Neuron (in vitro differentiated cells): ENCODE measurements around the gene COL8A2.

Source experiments
- H2AFZ ChIP-seq: one replicate; pipeline ENCODE4 v1.6.1; 2013; ENCODE audit warnings: low read depth, mild to moderate bottlenecking, inconsistent platforms, low read length, moderate library complexity
- H3K27me3 ChIP-seq: one replicate; pipeline ENCODE4 v1.6.1; 2013; ENCODE audit warnings: low read length; ENCODE audit not compliant: insufficient read depth
- H3K36me3 ChIP-seq: one replicate; pipeline ENCODE4 v1.6.1; 2013; ENCODE audit warnings: low read length; ENCODE audit not compliant: insufficient read depth
- H3K4me1 ChIP-seq: one replicate; pipeline ENCODE4 v1.6.1; 2013; ENCODE audit warnings: low read length; ENCODE audit not compliant: insufficient read depth
- H3K4me3 ChIP-seq: 2 replicates; pipeline ENCODE4 v1.5.1; 2013; ENCODE audit warnings: mild to moderate bottlenecking, low read length, moderate library complexity
- H3K9me3 ChIP-seq: one replicate; pipeline ENCODE4 v1.6.1; 2013; ENCODE audit warnings: low read length

COL8A2 gene

GRCh38 chr1:36085126-36085525, 39.9 kb downstream of the COL8A2 start:
- no peak overlapping the region for H3K4me3 ChIP-seq

DNA sequence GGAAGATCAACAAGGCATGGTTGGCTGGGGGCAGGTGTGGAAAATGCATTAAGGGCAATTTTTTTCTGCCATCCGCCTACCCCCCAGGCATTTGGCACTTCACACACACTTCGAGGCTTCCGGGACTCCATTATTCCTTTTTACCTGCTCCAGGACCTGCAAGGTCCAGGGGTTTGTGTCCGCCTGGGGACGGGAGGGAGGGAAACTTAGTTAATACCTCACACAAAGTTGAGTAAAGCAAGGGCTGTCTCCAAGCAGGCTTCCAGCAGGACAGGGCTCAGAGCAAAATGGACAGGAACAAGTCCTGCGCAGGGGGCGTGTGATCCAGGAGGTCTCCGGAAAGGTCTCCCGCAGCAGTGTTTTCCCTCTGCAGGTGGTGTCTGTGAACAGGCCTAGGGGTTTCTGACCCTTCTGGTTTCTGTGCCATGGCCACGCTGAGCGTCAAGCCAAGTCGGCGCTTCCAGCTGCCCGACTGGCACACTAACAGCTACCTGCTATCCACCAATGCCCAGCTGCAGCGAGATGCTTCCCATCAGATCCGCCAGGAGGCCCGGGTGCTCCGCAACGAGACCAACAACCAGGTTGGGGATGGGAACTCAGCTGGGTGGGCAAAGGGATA, 40.4 kb downstream of the COL8A2 start:
- Histone ChIP-seq H3K4me1 (peaks cover 19% of the 10 kb centered on the region), H2AFZ (peak overlapping the region; percentile 80), H3K27me3 (no peaks in the 10 kb centered on the region), H3K4me3 (peak overlapping the region; percentile 48), H3K9me3 (no peaks in the 10 kb centered on the region), H3K36me3 (peaks cover 4% of the 10 kb centered on the region)

More at GRCh38 chr1:36085126-36085525, 39.9 kb downstream of the COL8A2 start:
- Histone ChIP-seq H3K9me3 (no peaks in the 10 kb centered on the region), H3K36me3 (peaks cover 4% of the 10 kb centered on the region), H2AFZ (no peak overlapping the region), H3K27me3 (no peaks in the 10 kb centered on the region), H3K4me1 (peaks cover 24% of the 10 kb centered on the region)

GRCh38 chr1:36083635-36084496, 41.2 kb downstream of the COL8A2 start, which contains the start of gene TEKT2:
TEKT2 (plus strand) TSS chr1:36084094; CDS start chr1:36084922, 828 bp downstream.
- Histone ChIP-seq H3K36me3 (peaks cover 4% of the 10 kb centered on the region), H3K4me1 (peaks cover 14% of the 10 kb centered on the region), H3K4me3 (peak within 1 kb of the TSS; percentile 48), H3K9me3 (no peaks in the 10 kb centered on the region), H3K27me3 (no peaks in the 10 kb centered on the region), H2AFZ (peak within 1 kb of the TSS; percentile 80)

GRCh38 chr1:36083219-36083618, 41.8 kb downstream of the COL8A2 start:
- peaks cover 12% of the 10 kb centered on the region for H3K4me1 ChIP-seq
- peaks cover 4% of the 10 kb centered on the region for H3K36me3 ChIP-seq
- H3K27me3 ChIP-seq = no peaks in the 10 kb centered on the region
- H2AFZ ChIP-seq = no peak overlapping the region
- H3K4me3 ChIP-seq = no peak overlapping the region
- H3K9me3 ChIP-seq = no peaks in the 10 kb centered on the region

DNA sequence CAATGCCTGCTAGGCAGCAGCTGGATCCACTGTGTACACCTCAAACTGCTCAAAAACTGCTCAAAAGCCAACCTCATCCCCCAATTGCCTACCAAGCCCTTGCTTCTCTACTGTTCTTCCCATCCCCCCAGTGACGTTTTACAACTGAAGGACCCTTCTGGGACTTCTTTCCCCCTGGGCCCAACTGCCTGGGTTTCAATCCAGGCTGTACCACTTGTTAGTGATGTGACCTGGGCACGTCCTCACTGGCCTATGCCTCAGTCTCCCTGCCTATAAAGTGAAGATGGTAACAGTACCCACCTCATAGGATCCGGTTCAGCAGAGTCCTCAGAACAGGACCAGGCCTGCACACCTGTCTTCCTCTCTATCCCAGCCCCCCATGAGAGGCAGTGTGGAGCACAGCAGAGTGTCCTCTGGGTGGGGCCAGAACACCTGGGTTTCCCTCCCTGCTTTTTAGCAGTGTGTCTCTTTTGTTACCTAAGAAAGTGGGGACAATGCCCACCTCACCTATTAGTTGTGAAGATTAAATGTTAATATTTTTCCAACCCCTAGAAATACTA, 43.0 kb downstream of the COL8A2 start:
- Histone ChIP-seq H3K36me3 (peaks cover 4% of the 10 kb centered on the region), H3K27me3 (no peaks in the 10 kb centered on the region), H2AFZ (no peak overlapping the region), H3K4me1 (peaks cover 10% of the 10 kb centered on the region), H3K4me3 (no peak overlapping the region), H3K9me3 (no peaks in the 10 kb centered on the region)

- Histone ChIP-seq H3K9me3 (no peaks in the 10 kb centered on the region), H3K27me3 (no peaks in the 10 kb centered on the region), H3K4me3 (no peak overlapping the region), H3K4me1 (peaks cover 10% of the 10 kb centered on the region), H2AFZ (no peak overlapping the region), H3K36me3 (peaks cover under 1% of the 10 kb centered on the region)
These were observed 44.2 kb downstream of the COL8A2 start for GRCh38 chr1:36080801-36081200.

GRCh38 chr1:36080236-36080635, 44.8 kb downstream of the COL8A2 start:
- Histone ChIP-seq H2AFZ (no peak overlapping the region), H3K4me3 (no peak overlapping the region)

DNA sequence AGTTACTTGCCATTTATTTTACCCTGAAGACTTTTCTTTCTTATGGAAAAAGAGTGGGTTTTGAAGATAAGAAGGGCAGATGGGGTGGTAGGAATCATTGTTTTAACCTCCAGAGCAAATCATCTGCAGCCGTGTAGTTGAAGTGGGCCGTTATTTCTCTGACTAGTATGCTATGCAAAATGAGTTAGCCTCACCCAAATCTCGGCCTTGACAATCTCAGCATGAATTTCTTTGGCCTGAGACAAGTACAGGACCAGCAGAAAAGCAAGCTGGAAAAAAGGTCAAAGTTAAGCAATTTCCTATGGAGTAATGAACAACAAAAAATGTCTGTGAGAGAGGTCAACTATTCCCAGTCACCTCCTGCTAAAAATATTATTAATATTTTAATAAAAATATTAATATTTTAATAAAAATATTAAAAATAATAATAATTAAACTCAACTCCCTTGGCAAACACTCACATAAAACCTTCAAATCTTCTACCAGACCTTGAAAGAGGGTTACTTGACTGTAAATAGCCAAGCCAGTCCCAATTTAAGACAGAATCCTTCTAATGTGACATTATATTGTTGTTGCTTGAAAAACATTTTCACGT, 47.9 kb downstream of the COL8A2 start:
- Histone ChIP-seq H3K9me3 (no peaks in the 10 kb centered on the region), H2AFZ (no peak overlapping the region), H3K4me1 (no peaks in the 10 kb centered on the region), H3K27me3 (no peaks in the 10 kb centered on the region), H3K36me3 (no peaks in the 10 kb centered on the region), H3K4me3 (no peak overlapping the region)

More at GRCh38 chr1:36080236-36080635, 44.8 kb downstream of the COL8A2 start:
- Histone ChIP-seq H3K27me3 (no peaks in the 10 kb centered on the region), H3K4me1 (peaks cover 10% of the 10 kb centered on the region), H3K36me3 (no peaks in the 10 kb centered on the region), H3K9me3 (no peaks in the 10 kb centered on the region)

GRCh38 chr1:36070349-36070748, 54.7 kb downstream of the COL8A2 start:
- H3K36me3 ChIP-seq = no peaks in the 10 kb centered on the region
- no peaks in the 10 kb centered on the region for H3K4me1 ChIP-seq
- no peaks in the 10 kb centered on the region for H3K27me3 ChIP-seq
- H3K9me3 ChIP-seq = no peaks in the 10 kb centered on the region
- no peak overlapping the region for H2AFZ ChIP-seq
- no peak overlapping the region for H3K4me3 ChIP-seq

GRCh38 chr1:36068866-36069265, 56.2 kb downstream of the COL8A2 start:
- no peak overlapping the region for H3K4me3 ChIP-seq
- no peaks in the 10 kb centered on the region for H3K4me1 ChIP-seq
- no peaks in the 10 kb centered on the region for H3K27me3 ChIP-seq
- no peaks in the 10 kb centered on the region for H3K9me3 ChIP-seq
- H2AFZ ChIP-seq = no peak overlapping the region
- peaks cover 2% of the 10 kb centered on the region for H3K36me3 ChIP-seq

- Histone ChIP-seq H3K4me1 (no peaks in the 10 kb centered on the region), H3K27me3 (no peaks in the 10 kb centered on the region)
These were observed 57.2 kb downstream of the COL8A2 start for GRCh38 chr1:36067871-36068270.

GRCh38 chr1:36062315-36062714, 62.7 kb downstream of the COL8A2 start:
- Histone ChIP-seq H3K27me3 (no peaks in the 10 kb centered on the region), H3K4me1 (no peaks in the 10 kb centered on the region), H3K36me3 (peaks cover 20% of the 10 kb centered on the region), H3K4me3 (no peak overlapping the region), H2AFZ (no peak overlapping the region), H3K9me3 (no peaks in the 10 kb centered on the region)

More at GRCh38 chr1:36067871-36068270, 57.2 kb downstream of the COL8A2 start:
- Histone ChIP-seq H3K9me3 (no peaks in the 10 kb centered on the region), H3K36me3 (peaks cover 2% of the 10 kb centered on the region), H3K4me3 (no peak overlapping the region), H2AFZ (no peak overlapping the region)

GRCh38 chr1:36055706-36056105, 69.3 kb downstream of the COL8A2 start:
- peaks cover 38% of the 10 kb centered on the region for H3K36me3 ChIP-seq
- no peaks in the 10 kb centered on the region for H3K4me1 ChIP-seq
- no peaks in the 10 kb centered on the region for H3K27me3 ChIP-seq
- no peak overlapping the region for H2AFZ ChIP-seq
- no peaks in the 10 kb centered on the region for H3K9me3 ChIP-seq
- no peak overlapping the region for H3K4me3 ChIP-seq
